Endodermal cell (in vitro differentiated cells): Measurements from ENCODE around the gene NATD1. TPM values are rescaled to one million over a fixed set of nuclear protein-coding genes. Genes with fewer than 3 reads are reported as not detected.

Experiments used
- DNase-seq: peaks from one replicate; pipeline ENCODE4 v3.0.0-alpha.2; 2017
- H3K27ac ChIP-seq: 2 replicates; pipeline ENCODE4 v1.5.1; 2013; ENCODE audit warnings: mild to moderate bottlenecking, low read depth, low read length, moderate library complexity
- H3K27me3 ChIP-seq: 2 replicates; pipeline ENCODE4 v1.6.1; 2013; ENCODE audit warnings: mild to moderate bottlenecking, low read length, moderate library complexity; ENCODE audit not compliant: insufficient read depth, control insufficient read depth, poor library complexity, severe bottlenecking
- H3K36me3 ChIP-seq: 2 replicates; pipeline ENCODE4 v1.7.0; 2013; ENCODE audit warnings: mild to moderate bottlenecking, low read length, moderate library complexity; ENCODE audit not compliant: control insufficient read depth, insufficient read depth
- H3K4me1 ChIP-seq: one replicate; pipeline ENCODE4 v1.7.0; 2013; ENCODE audit warnings: low read length; ENCODE audit not compliant: control insufficient read depth, insufficient read depth
- H3K4me3 ChIP-seq: 2 replicates; pipeline ENCODE4 v1.5.1; 2013; ENCODE audit warnings: mild to moderate bottlenecking, low read length, moderate library complexity
- H3K9ac ChIP-seq: 2 replicates; pipeline ENCODE4 v1.6.1; 2013; ENCODE audit warnings: mild to moderate bottlenecking, low read length, moderate library complexity; ENCODE audit not compliant: poor library complexity, severe bottlenecking; ENCODE audit errors: extremely low read depth
- H3K9me3 ChIP-seq: 2 replicates; pipeline ENCODE4 v1.6.1; 2013; ENCODE audit warnings: mild to moderate bottlenecking, low read length, moderate library complexity; ENCODE audit not compliant: control insufficient read depth
- H3K27ac Mint-ChIP-seq: 2 replicates; pipeline ENCODE4 v1.8.0; 2020; ENCODE audit warnings: mixed read lengths
- H3K27me3 Mint-ChIP-seq: 2 replicates; pipeline ENCODE4 v1.8.0; 2021; ENCODE audit warnings: mild to moderate bottlenecking, mixed read lengths; ENCODE audit not compliant: insufficient read depth
- H3K36me3 Mint-ChIP-seq: 2 replicates; pipeline ENCODE4 v1.8.0; 2020; ENCODE audit warnings: low read depth, mixed read lengths
- H3K4me1 Mint-ChIP-seq: 2 replicates; pipeline ENCODE4 v1.8.0; 2020; ENCODE audit warnings: mixed read lengths
- H3K4me3 Mint-ChIP-seq: 2 replicates; pipeline ENCODE4 v1.8.0; 2020; ENCODE audit warnings: mild to moderate bottlenecking, moderate library complexity, mixed read lengths
- H3K9me3 Mint-ChIP-seq: 2 replicates; pipeline ENCODE4 v1.8.0; 2020; ENCODE audit warnings: mild to moderate bottlenecking, mixed read lengths
- CTCF ChIP-seq: fragments of 200-600 bp; sonication (generic); conservative IDR thresholded peaks from 2 replicates; pipeline ENCODE4 v1.5.0; 2021; ENCODE audit warnings: antibody characterized with exemption, mild to moderate bottlenecking
- WGBS, 2 experiments: methylation state at CpG; one replicate each; pipeline versions ENCODE4 v1.1.5 to v1.1.7; 2013; ENCODE audit warnings: missing lambda C conversion rate in 2 of 2, mixed read lengths in 1 of 2; ENCODE audit not compliant: insufficient coverage in 1 of 2, insufficient read length in 1 of 2; 5-methylcytosine and 5-hydroxymethylcytosine counted together
- total RNA-seq, 2 donors: library from RNA; stranded (reverse); fragmentation: NEBNext Ultra II Directional in 1 of 2; extraction: Animal tissue kit (Norgen Biotek cat#: 25700) in 1 of 2; gene quantifications; 2 replicates in 1 of 2; 3 replicates in 1 of 2; pipeline ENCODE4 v1.2.1, GENCODE V29; 2021

Gene NATD1
- total RNA-seq, 2 donors from 2014 or later = 12.2 to 17.2 TPM

- Mint-ChIP-seq H3K4me1 (no peaks in the 10 kb centered on the region), H3K4me3 (no peak overlapping the region), H3K27ac (peak overlapping the region; percentile 25), H3K27me3 (no peaks in the 10 kb centered on the region), H3K9me3 (peaks cover 77% of the 10 kb centered on the region), H3K36me3 (peaks cover 9% of the 10 kb centered on the region)
- DNase-seq = no peak
- Histone ChIP-seq H3K27me3 (no peaks in the 10 kb centered on the region), H3K9ac (no peak overlapping the region), H3K4me1 (no peaks in the 10 kb centered on the region), H3K4me3 (no peak overlapping the region), H3K36me3 (peaks cover 5% of the 10 kb centered on the region), H3K27ac (no peak overlapping the region), H3K9me3 (no peaks in the 10 kb centered on the region)
- WGBS, 2 experiments = 57 to 83% methylated on average over 8 to 10 of the region's 10 CpGs
- no peak for TF ChIP-seq CTCF
Observed at GRCh38 chr17:21293831-21294210, 40.6 kb upstream of the NATD1 start.

DNA sequence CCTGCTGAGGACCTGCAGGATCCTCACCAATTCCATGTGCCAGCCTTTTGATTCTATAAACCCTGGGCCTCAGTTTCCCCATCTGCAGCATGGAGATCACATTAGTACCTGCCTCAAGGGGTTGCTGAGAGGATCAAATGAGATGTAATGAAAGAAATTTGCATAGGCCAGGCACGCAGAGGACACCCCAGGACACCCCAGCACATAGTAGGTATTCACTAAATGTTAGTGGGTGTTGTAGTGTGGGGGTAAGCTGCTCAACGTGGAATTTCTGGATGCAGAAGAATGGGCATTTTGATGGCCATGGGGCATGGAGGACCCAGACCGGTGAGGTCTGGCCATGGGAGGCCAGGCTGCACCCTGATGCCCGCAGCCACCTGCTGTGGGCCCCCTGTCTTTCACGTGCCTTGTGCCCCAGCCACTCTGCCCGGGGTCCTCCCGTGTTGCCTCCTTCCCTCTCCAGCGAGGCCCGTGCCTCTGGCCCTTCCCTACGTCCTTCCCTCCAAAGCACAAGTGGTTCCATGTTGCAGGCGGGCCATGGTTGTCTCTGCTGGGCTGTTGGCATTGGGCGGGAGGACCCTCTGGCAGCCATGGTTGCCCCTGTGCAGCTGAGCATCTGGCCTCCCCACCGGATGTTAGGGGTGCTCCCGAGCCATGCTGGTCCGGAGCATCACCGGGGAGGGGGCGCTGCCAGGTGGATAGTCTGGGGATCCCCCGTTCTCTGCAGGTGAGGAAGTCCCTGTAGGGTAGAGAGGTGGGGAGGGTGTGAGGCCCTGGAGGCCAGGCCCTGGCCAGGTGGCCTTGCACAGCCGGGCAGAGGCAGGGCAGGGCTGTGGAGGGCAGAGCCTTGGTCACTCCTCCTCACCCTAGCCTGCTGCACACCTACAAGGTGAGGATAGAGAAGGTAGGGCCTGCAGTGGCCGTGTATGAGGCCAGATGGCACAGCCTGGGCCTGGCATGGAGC, 39.9 kb upstream of the NATD1 start:
- Histone ChIP-seq H3K9ac (no peak overlapping the region), H3K9me3 (no peaks in the 10 kb centered on the region), H3K36me3 (no peaks in the 10 kb centered on the region), H3K27ac (no peak overlapping the region), H3K27me3 (no peaks in the 10 kb centered on the region), H3K4me1 (no peaks in the 10 kb centered on the region), H3K4me3 (no peak overlapping the region)
- 71 to 81% methylated on average over 16 to 20 of the region's 20 CpGs for WGBS, 2 experiments
- no peak for TF ChIP-seq CTCF
- H3K4me3 Mint-ChIP-seq = no peak overlapping the region
- no peak overlapping the region for H3K27ac Mint-ChIP-seq
- no peaks in the 10 kb centered on the region for H3K4me1 Mint-ChIP-seq
- H3K9me3 Mint-ChIP-seq = peaks cover 70% of the 10 kb centered on the region
- H3K36me3 Mint-ChIP-seq = peaks cover 6% of the 10 kb centered on the region
- no peaks in the 10 kb centered on the region for H3K27me3 Mint-ChIP-seq
- DNase-seq = no peak

DNA sequence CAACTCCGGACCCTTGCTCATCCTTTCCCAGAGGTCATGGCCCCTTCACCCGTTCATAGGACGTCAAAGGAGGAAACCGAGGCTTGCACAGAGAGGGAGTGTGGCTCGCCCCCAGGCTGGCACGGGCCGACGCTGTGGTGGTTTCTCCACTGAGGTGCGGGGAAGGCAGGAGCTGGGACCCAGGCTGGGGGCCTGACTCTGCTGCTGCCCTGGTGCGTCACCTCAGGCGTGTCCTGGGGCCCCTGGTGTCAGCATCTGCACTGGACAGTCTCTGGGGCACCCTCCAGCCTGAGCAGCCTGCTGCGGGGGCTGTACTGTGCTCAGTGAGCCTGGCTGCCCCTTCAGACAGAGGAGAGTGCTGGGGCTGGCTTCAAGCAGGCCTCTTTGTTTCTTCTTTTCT, 38.7 kb upstream of the NATD1 start:
- H3K27ac ChIP-seq = no peak overlapping the region
- no peak overlapping the region for H3K4me3 Mint-ChIP-seq
- no peak overlapping the region for H3K27ac Mint-ChIP-seq
- no peaks in the 10 kb centered on the region for H3K36me3 ChIP-seq
- peaks cover 5% of the 10 kb centered on the region for H3K4me1 ChIP-seq
- no peak overlapping the region for H3K9ac ChIP-seq
- H3K36me3 Mint-ChIP-seq = peaks cover 6% of the 10 kb centered on the region
- WGBS, 2 experiments = 62 to 63% methylated on average over 12 of the region's 12 CpGs
- DNase-seq = no peak
- no peak overlapping the region for H3K4me3 ChIP-seq
- H3K27me3 Mint-ChIP-seq = no peaks in the 10 kb centered on the region
- no peaks in the 10 kb centered on the region for H3K4me1 Mint-ChIP-seq
- H3K9me3 ChIP-seq = no peaks in the 10 kb centered on the region
- no peaks in the 10 kb centered on the region for H3K27me3 ChIP-seq
- peaks cover 57% of the 10 kb centered on the region for H3K9me3 Mint-ChIP-seq
- no peak for TF ChIP-seq CTCF
